Gastroesophageal sphincter (tissue), 3 donors: ENCODE measurements around the gene SYT7.

ENCODE experiments used
- POLR2AphosphoS5 ChIP-seq: sonication (generic); formaldehyde crosslinking; IDR thresholded peaks from one replicate; pipeline ENCODE4 v1.6.1; 2017; ENCODE audit warnings: antibody characterized with exemption
- TF ChIP-seq, protein P1 (sequence below), 4 experiments: fragments of 200-600 bp in 2 of 4; fragments of 450-650 bp in 2 of 4; sonication (generic) in 1 of 4; IDR thresholded peaks; one replicate each; pipeline ENCODE4 v1.5.1; 2017 to 2019; ENCODE audit warnings: antibody characterized with exemption in 4 of 4, mild to moderate bottlenecking in 2 of 4, moderate library complexity in 2 of 4

DNA sequence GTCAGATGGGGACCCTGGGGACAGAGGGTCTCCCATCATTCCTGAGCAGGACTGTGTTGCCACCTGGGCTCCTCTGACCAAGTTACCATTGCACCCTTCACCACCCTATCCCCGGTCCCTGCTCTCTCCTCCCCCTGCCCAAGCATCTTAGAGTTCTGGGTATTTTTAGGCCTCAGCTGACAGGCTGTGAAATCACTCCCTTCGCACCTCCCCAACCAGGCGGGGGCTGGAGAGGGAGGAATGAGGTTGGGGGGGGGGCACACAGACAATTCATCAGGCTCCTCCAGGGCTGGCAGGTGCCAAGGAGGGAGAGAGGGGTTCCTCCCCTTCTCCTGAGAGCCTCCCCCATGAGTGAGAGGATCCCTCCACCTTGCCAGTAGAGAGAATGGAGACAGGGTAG lies 9.0 kb downstream of the SYT7 start:
- TF ChIP-seq POLR2AphosphoS5: no peak
- TF ChIP-seq, protein P1, sequence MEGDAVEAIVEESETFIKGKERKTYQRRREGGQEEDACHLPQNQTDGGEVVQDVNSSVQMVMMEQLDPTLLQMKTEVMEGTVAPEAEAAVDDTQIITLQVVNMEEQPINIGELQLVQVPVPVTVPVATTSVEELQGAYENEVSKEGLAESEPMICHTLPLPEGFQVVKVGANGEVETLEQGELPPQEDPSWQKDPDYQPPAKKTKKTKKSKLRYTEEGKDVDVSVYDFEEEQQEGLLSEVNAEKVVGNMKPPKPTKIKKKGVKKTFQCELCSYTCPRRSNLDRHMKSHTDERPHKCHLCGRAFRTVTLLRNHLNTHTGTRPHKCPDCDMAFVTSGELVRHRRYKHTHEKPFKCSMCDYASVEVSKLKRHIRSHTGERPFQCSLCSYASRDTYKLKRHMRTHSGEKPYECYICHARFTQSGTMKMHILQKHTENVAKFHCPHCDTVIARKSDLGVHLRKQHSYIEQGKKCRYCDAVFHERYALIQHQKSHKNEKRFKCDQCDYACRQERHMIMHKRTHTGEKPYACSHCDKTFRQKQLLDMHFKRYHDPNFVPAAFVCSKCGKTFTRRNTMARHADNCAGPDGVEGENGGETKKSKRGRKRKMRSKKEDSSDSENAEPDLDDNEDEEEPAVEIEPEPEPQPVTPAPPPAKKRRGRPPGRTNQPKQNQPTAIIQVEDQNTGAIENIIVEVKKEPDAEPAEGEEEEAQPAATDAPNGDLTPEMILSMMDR (IDR thresholded peaks at IDR 0.05): no peak
